ENCODE results near the gene TMEM115. TPM values are rescaled to one million over a fixed set of nuclear protein-coding genes. Genes with fewer than 3 reads are reported as not detected.

Gene TMEM115
- total and polyA plus RNA-seq, 10 of the 15 experiments (the other 5 are each of a cell fraction or from before 2014, with no cell fraction given) = 1.9 to 18.7 (median 13.2) TPM

GRCh38 chr3:50351323-50351697 is 8.0 kb downstream of the TMEM115 start:
- ChIA-PET SMC1A (ENCODE audit: uncharacterized antibody, unreplicated experiment) (interaction anchor here (1.0 kb wide), 2 partner anchors 11 to 221 kb away, joined by 3 read pairs; partner anchors contain the start of gene RASSF1), CTCF (interaction anchor here (1.4 to 4.9 kb wide), 2 partner anchors 13 to 36 kb away, joined by 4 to 59 read pairs; partner anchors contain the start of gene RASSF1), RAD21 (ENCODE audit: unreplicated experiment) (interaction anchor here (1.4 to 2.8 kb wide), 3 partner anchors 14 to 265 kb away, joined by 3 to 16 read pairs (median 13); partner anchors contain the start of genes CISH and MAPKAPK3), POLR2A (interaction anchor here (1.3 to 4.3 kb wide), 7 partner anchors 9 to 218 kb away, joined by 3 to 84 read pairs (median 7); partner anchors contain the start of genes C3orf18, HEMK1, HYAL3 and IFRD2)
- FAIRE-seq (no peak), DNase-seq (ENCODE audit: low read depth, low spot score) (no peak), ATAC-seq (no peak)
- no TSS peak for BruUV-seq (replicated peaks)
- in situ Hi-C loops (cut with MboI) (loop anchor here (10.0 kb wide), 1 partner anchor 1033 kb away; the partner anchor contains the start of gene MANF), intact Hi-C loops (cut with micrococcal nuclease; ENCODE audit: unreplicated experiment) (loop anchor here (1.0 kb wide), 1 partner anchor 8 kb away; the partner anchor contains the start of gene TMEM115)
- Histone ChIP-seq H3K27ac (ENCODE audit: control insufficient read depth, insufficient read depth) (no peak overlapping the region; the same call in 1 of the 2 replicates), H3K27me3 (replicated peaks in 1 of 2; ENCODE audit: control insufficient read depth in 2 of 2, insufficient read depth in 2 of 2, low read length in 1 of 2) (no peaks in the 10 kb centered on the region), H3K9ac (ENCODE audit: control insufficient read depth, insufficient read depth, low read length) (peak overlapping the region; percentile 73), H3K79me2 (ENCODE audit: control insufficient read depth, insufficient read depth, low read length) (peaks cover 22% of the 10 kb centered on the region), H3K9me3 (replicated peaks; ENCODE audit: control insufficient read depth, insufficient read depth, low read length) (no peaks in the 10 kb centered on the region), H2AFZ (ENCODE audit: control insufficient read depth, low read depth, low read length) (peak overlapping the region; percentile 99), H3K4me1 (ENCODE audit: control insufficient read depth, insufficient read depth, low read length) (peaks cover 18% of the 10 kb centered on the region), H3K4me3 (peak overlapping the region; percentile 83), H4K20me1 (ENCODE audit: control insufficient read depth, insufficient read depth) (no peaks in the 10 kb centered on the region), H3K4me2 (ENCODE audit: control insufficient read depth, insufficient read depth) (peak overlapping the region; percentile 82), H3K36me3 (ENCODE audit: control insufficient read depth in 2 of 2, insufficient read depth in 2 of 2, low read length in 1 of 2) (peaks cover 8 to 19% of the 10 kb centered on the region in 2 experiments; a peak in 2 of 4 replicates)
- TF ChIP-seq RELB (IDR thresholded peaks at IDR 0.05; ENCODE audit: low read depth) (0 out of 2 replicates have a peak, but pooled peaks have one; percentile 6), JUNB (IDR thresholded peaks at IDR 0.05) (no peak)
- 53% methylated on average over 11 of the region's 11 CpGs for WGBS (ENCODE audit: insufficient coverage, insufficient replicate concordance, low lambda C conversion rate, missing lambda C conversion rate)
